Activated T-cell treated with anti-CD3 and anti-CD28 coated beads, Interleukin-2, amount 50 U/mL, for 1 hour (primary cell): ENCODE data around the gene CYP8B1.
A peak's percentile ranks its signal among the peaks of the same experiment; 100 is the strongest.

Experiments used
- DNase-seq: peaks from one replicate; pipeline ENCODE4 v3.0.0-alpha.2; 2020

CYP8B1 gene

DNA sequence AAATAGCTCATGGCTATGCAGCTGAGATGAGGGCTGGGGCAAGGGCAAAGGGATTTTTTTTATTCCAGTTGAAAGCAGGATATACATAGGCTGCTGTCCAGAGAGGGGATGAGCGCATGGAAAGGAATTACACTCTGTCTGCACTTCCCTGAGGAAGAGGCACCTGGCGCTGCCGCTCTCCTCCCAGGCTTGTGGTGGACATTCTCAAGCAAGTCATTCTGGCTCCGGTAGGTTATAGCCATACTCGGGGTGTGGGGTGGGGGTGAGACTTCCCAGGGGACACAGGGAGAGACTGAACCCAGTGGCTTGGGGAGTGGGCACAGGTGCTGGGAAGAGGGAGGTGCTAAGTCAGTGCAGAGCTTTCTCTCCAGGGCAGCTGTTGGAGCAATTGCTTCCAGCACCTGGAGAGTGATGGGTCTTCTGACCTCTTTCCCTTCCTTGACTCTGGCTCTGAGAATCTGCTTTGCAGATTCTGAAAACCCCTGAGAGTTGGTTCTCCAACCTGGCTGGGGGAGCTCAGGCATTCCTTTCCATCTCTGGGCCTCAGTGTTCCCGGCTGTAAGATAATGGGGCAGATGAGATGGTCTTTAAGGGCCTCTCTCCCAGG lies 24.3 kb downstream of the CYP8B1 start:
- no peak for DNase-seq

DNA sequence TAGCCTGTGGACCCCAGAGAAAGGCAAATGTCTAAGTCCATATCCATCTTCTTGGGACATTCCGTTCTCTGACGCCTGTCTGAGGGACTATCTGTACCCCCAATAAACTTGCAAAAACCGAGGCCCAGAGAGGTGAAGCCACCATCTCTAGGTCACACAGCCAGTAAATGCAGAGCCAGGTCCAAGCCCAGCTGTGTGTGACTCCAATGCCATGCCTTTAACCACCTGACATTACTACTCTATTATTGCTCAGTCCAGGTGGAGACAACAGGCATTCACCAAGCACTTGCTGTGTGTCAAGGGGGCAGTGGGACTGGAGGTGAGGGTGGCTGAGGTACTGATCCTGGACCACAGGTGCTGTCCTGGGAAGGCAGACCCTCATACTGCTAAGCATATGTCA lies 25.4 kb downstream of the CYP8B1 start:
- no peak for DNase-seq

DNA sequence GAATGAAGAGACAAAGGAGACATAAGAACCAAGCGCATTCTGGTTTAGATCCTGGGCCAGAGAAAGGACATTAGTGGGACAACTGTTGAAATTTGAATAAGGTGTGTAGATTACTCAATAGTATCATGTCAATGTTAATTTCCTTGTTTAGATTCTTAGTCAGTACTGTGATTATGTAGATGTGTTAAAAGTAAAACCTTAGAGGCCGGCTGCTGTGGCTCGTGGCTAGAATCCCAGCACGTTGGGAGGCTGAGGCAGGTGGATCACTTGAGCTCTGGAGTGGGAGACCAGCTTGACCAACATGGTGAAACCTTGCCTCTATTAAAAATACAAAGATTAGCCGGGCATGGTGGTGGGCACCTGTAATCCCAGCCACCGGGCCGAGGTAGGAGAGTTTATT lies 26.7 kb downstream of the CYP8B1 start:
- DNase-seq, result no peak

DNA sequence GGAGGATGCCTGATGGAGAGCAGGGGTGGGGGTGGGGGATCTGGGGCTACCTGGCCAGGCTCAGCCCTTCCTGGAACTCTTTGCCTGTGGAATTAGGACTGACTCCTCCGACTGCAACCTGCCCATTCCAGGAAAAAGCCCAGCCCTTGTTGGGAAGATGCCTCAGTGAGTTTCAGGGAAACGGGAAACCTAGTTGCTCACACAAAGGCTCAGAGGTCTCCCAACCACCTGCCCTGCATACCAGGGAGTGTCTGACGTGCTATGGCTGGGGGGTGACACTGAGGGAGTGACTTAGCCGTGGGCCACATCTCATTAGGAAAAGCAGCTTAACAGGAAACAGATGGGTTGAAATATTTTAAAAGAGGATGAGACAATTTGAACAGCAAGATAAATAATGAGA lies 27.9 kb downstream of the CYP8B1 start:
- DNase-seq, result no peak

DNA sequence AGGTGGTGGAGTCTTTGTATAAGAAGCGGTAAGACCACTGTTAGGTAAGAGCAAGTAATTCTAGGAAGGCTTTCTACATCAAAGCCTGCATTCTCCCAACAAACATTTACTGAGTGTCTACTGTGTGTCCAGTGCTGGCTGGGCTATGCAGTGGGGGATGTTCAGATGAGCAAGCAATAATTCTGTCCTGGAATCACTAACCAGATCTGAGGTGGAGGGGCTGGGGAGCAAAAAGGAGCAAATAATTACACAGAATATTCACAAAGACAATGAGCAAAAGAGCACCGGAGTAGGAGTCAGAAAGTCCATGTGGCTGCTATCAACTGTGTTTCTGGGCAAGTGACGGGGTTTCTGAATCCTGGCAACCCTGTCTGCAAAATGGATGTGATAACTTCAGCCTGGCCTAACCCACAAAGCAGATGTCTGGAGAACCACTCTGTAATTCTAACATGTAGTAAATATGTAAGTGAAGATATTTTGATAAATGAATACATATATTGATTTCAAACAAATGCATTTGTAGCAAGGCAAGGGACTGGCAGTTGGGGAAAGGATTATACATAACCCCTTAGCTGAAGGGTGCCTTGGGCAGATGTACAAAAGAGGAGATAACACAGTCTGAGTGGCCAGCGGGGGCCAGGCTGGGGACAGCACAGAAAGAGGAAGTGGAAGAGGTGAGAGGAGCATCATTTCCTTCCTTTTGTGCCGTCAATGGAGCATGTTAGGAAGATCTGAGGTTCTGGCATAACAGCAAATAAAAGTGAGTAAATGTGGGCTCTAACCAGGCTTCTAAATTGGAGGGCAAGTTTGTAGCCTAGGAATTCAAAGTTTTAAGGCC lies 28.8 kb downstream of the CYP8B1 start:
- DNase-seq, result no peak

DNA sequence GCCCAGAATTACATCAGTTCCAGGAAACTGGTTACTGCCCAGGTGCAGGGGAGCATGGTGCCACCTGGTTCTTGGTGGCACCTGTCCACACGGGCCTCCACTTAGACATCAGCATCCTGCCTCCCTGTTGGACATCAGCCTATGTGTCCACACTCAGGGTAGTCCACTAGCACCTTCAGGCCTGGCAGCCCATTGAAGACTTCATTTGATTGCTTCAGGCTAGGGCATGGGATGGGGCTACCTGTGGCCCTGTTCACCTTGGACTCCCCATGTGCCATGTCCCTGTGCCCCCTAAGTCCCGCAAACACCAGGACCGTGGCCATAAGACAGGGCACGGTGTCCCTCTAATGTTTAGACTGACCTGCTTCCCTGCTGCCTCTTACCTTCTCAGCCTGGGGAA lies 30.9 kb downstream of the CYP8B1 start:
- no peak for DNase-seq

DNA sequence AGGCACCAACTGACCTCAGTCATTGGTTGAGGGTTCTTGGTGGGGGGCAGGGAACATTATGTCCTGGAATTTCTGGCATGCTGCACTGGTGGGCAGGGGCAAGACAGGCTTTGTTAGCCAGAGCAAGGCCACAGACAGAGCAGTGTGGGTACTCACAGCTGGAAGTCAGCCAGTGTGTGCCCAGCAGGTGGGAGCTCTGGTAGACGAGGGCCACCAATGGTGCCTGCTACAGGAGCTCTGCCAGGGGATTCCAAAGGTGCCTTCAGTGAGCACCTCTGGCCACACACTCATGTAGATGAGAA lies 31.3 kb downstream of the CYP8B1 start:
- DNase-seq, result no peak

DNA sequence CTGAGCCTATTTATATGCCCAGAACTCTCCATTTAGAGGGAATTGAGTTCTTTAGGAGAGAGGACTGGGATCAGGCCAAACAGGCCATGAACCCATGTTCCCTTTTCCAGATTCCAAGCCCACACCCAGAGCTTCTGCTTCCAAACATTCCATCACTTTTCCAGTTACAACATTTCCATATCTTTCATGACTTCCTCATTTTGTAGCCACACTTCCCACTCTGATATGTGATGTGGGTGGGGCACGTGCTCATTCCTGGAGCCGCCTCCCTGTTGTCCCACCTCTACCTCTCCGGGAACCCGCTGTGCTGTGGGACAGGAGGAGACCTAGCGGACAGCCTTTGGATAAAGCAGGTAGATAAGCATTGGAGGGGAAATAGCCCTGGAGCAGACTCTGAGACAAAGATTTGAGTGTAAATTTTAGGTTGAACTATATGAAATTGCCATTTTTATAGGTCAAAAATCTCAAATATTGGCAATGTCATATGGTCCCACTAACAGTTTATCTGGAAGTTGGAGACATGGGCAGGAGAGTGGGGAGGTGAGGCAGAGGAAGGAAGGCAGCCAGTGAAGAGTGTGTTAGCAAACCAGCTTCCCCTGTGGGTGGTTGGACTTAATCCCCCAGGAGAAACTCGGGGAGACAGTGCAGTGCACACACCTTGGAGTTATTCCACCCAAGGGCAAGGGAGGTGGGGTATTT lies 31.8 kb downstream of the CYP8B1 start:
- DNase-seq, result no peak

DNA sequence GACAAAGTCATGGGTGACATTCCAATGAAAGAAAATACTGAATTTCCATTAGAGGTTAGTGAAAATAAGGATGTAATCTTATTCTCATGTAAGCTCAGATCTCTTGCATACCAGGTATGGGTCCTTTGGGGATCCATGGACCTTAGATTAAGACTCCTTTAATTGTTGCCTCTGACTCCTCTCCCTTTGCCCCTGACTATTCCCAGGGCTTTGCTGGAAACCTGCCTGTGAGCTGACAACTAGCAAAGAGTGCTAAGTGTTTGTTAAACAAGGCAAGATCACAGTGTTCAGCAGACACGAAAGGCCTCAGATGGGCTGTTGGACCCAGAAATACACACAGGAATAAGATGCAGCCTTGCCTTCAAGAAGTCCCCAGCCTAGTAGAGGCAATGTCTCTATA lies 34.3 kb downstream of the CYP8B1 start:
- DNase-seq, result no peak

DNA sequence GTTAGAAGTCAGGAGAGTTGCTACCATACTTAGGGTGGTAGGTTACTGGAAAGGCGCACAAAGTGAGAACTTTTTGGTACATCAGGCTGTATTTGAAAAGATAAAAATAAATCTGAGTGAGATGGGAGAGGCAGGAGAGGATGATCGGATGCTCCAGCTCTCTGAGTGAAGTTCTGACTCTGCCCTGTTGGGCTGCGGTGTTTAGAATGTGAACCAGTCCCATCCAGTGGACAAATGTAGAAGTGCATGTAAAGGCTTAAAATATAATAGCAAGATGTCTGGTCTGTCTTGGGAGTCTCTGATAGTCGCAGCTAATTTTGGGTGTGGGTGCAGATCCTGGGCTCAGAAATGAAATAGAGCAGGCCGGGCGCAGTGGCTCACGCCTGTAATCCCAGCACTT lies 36.1 kb downstream of the CYP8B1 start:
- no peak for DNase-seq

DNA sequence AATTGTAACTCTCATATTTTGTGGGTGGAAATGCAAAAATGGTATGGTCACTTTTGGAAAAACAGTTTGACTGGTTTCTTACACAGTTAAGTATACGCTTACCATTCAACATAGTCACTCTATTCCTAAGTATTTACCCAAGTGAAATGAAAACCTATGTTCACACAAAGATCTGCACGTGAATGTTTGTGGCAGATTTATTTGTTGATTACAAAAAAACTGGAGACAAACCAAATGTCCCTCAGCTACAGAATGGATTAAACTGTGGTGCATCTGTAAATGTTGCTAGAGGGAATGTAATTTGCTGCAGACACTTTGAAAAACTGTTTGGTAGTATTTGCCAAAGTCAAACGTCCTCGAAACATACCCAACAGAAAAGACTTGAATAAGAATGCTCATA lies 37.1 kb downstream of the CYP8B1 start:
- DNase-seq, result no peak

DNA sequence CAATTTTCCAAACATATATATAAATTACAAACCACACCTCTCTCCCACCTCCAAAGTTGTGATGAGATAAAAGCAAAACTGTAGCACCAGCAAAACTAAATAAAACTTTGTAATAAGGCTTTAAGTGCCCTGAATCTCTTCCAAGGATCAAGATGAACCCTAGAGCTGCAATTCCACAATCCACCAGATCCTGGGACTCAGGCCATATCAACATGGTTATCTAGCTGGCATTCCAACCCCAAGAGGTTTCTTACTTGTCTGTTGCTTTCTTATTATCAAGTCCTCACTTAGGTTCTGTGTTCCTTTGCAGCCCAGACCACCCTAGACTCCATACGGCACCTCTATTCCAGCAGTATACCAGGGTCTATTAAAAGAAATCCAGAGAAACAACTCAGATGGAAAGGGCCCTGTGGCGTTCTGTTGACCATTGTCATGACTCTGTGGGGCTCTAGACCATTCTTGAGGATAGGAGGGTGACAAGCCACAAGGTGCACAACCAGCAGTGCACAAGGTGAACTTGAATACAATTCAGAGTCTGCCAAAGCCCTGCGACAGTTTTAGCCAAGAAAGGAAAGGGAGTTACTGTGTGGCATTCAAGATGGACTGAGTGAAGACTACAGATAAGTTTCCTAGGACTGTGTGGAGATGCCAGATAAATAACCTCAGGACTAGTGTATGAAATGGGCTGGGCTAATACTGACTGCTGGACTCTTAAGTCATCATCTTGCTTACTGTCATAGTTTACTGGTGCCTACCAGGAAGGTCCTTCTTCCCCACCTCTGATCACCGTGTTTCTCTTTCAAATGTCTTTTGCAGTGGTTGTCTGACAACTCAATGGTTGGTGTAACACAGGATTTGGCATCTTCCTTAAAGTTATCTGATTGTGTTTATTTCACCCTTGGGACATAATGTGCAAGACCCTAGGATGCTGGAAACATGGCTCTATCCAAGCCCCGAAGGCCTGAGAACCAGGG lies 39.2 kb downstream of the CYP8B1 start:
- DNase-seq, result no peak

DNA sequence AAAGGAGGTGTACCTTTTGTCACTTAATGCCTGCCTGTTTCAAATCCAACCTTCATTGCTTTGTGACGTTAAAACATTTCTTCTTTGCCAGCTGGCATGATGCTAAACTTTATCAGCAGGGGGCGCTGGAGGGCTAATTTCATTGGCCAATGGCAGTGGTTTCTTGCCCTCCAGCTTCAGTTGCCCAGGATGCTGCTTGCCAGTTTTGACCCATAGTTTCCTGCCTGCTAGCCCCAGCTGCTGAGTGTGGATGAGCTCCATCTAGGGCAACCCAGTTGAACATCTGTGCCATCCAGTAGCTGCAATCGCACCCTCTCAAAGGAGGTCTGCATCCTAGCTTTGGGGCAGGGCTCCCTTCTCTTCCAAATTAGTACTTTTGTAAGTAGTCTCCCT lies 44.4 kb downstream of the CYP8B1 start:
- DNase-seq, result peak; percentile 70

DNA sequence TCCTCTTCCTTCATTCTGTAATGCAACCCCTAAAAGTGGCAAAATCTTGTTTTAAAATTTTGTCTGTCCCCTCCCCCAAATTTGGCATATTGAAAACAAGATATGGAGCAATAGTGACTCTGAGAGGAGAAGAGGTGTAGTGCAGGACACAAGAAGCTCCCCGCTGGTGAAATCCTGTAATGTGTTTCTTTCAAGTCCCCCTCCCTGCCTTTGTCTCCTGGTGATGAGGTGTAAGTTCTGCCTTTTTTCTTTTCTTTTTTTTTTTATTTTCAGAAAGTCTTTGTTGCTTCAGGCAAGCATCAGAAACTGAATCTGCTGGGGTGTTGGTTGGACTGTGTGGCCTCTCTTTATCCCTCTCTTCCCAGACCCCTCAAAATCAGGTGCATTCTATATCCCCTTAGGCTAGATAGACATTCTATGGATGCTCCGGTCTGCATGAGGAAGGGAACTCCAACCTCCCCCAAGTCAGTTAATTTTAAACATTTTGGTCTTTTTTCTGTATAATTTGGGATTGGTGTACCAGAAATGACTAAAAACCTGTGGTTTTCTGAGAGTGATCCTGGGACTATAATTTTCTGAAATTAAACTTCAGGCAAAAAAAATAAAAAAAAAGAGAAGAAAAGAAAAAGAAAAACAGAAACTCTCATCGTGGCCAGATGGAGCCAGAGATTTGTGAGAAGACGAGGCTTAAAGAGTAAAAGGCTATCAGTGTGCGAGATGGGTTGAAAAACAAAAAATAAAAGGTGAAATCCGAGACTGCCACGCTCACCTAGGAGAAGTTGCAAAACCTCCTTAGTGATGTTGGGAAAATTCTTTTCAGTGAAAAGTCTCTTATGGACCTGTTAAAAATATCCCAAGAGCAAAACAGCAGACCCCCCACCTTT lies 45.0 kb downstream of the CYP8B1 start:
- no peak for DNase-seq

DNA sequence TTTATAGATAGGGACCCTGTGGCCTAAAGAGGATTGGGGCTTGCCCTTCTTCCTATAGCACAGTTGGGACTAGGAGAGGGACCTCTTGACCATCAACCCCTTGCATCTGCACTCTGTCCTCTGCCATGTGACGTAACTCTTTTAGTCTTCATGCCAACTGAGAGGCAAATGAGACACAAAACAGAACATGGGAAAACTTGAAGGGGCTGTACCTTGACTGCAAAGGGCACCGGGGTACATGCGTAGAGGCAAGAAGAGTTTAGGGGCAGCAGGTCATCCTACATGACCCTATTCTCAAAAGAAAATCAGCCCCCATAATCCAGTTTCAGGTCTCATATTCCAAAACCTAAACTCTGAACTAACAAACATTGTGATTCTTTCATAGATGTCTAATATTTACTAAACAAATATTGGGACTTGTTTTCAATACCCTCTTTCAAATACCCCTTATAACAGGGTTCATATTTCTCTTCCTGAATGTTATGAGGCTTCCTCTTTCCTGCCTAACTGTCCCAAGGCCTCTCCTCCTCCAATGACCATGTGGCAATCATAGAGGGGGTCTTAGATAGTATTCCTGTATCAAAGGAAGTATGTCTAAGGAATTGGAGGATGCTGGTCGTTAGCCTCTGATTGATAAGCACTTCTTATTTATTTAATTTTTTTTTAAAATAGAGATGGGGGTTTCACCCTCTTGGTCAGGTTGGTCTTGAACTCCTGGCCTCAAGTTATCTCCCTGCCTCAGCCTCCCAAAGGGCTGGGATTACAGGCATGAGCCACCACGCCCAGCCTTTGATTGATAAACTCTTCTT lies 45.8 kb downstream of the CYP8B1 start:
- no peak for DNase-seq

DNA sequence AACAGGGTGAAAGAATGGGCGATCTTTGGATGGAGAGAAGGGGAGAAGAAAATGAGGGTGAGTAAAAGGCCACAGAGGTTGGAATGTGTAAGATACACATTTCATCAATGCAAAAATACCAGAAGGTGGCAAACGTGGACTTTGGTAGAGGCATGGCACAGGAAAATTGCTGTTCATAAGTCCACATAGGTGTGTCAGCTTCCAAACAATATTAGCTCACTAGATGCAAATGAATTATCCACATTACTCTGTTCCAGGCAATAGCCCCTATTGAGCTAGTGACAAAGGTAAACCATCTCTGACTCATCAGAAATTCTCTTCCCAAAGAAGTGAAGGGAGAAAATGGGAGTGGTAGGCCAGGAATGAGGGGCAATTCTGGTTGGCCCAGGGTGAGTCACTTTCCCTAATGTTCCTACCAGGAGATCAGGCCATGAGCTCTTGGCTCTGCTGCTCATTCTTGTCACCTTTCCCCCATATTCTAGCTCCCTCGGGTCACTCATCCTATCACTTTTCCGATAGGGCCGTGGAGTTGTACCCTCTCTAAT lies 46.5 kb downstream of the CYP8B1 start:
- no peak for DNase-seq

DNA sequence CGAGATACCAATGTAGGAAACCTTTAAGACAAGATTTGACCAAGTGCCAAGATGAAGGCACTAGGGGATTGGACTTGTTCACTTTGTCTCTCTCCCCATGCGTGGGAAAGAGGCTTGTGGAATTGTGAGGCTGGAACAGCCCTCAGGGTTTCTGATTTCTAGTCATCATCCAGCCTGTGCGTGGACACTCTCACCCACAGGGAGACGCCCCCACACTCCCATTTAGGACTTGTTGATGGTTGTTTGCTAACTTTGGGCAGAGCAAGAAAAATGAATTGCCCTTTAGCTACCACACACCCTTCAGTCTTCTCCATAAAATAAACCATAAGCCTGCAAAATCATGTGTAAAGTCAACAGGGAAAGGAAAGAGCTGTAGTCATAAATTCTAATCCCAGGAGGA lies 48.0 kb downstream of the CYP8B1 start:
- DNase-seq, result no peak

DNA sequence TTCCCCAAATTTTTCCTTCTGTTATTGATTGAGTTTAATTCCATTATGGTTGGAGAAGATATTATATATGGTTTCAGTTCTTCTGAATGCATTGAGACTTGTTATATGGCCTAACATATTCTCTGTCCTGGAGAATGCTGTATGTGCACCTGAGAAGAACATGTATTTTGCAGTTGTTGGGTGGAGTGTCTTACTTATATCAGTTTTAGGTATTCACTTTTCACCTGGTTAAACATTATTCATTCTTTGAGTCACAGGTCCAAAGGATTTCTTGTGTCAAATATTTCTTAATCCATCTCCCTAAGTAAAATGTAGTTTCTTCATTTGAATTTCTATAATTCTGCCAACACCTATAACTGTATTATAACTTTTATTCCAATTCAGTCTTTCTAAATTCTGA lies 48.7 kb downstream of the CYP8B1 start:
- DNase-seq, result no peak

DNA sequence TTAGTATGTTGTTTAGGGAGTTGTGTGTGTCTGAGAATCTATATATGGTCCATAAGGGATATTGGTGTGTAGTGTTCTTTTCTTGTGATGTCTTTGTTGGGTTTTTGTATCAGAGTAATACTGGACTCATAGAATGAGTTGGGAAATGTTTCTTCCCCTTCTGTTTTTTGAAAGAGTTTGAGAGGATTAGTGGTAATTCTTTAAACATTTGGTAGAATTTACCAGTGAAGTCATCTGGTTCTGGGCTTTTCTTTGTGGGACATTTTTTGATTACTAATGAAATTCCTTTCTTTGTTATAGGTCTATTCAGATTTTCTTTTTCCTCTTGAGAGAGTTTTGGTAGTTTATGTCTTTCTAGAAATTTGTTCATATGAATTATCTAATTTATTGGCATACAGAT lies 49.5 kb downstream of the CYP8B1 start:
- no peak for DNase-seq

DNA sequence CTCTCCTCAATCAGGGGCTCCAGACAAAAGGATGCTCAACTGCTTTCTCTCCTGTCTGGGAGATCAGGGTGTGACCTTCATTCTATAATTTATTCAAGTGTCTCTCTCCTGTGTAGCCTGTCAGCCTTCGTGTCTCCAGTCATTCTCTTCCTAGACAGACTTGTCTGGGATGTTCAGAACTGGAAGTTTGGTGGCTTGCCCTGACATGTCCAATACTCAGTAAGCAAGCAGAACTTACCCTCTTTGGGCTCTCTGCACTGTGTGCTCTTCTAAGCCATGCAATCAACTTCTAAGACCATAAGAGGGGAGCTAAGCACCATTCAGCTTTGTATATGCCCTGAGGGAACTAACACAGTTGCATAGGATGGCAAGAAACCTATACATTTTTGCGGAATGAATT lies 52.3 kb downstream of the CYP8B1 start:
- no peak for DNase-seq

DNA sequence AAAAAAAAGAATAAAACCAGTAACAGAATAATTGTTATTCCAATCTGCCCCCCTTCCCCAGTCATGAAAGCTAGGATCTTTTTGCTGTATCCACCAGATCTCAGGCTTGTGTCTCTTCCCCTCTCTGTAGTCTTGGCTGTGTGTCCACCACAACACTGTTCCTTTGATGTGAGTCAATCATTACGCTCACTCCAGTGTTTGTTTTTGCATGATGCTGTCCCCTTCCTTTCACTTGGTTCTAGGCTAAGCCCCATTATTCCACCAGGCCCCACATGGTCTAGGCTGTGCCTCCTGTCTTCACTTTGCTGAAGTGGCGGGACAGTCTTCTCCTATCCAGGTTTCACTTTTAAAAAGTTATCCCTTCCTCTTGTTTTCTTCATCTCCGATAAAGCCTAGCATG lies 52.9 kb downstream of the CYP8B1 start:
- DNase-seq, result no peak
